ENCODE results near the gene ZDHHC24.

- TF ChIP-seq, protein P1, sequence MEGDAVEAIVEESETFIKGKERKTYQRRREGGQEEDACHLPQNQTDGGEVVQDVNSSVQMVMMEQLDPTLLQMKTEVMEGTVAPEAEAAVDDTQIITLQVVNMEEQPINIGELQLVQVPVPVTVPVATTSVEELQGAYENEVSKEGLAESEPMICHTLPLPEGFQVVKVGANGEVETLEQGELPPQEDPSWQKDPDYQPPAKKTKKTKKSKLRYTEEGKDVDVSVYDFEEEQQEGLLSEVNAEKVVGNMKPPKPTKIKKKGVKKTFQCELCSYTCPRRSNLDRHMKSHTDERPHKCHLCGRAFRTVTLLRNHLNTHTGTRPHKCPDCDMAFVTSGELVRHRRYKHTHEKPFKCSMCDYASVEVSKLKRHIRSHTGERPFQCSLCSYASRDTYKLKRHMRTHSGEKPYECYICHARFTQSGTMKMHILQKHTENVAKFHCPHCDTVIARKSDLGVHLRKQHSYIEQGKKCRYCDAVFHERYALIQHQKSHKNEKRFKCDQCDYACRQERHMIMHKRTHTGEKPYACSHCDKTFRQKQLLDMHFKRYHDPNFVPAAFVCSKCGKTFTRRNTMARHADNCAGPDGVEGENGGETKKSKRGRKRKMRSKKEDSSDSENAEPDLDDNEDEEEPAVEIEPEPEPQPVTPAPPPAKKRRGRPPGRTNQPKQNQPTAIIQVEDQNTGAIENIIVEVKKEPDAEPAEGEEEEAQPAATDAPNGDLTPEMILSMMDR (IDR thresholded peaks at IDR 0.05; ENCODE audit: low read length): no peak
- TF ChIP-seq EZH2 (IDR thresholded peaks at IDR 0.05; ENCODE audit: borderline replicate concordance, low read length): no peak
These were observed 1.3 kb upstream of the ZDHHC24 start for GRCh38 chr11:66546966-66547661.
